SK-N-SH treated with all-trans-retinoic acid at 6 μM for 48 hours (cell line): ENCODE results near the gene PHYHIPL.

Experiments used
- ATAC-seq: fragments of 200-7000 bp; cut with Tn5 transposase; 3 replicates; pipeline ENCODE4 v1.9.1; 2020; ENCODE audit warnings: mild to moderate bottlenecking, moderate library complexity
- ARNTL ChIP-seq: fragments of 450-650 bp; formaldehyde crosslinking; IDR thresholded peaks from 2 replicates; pipeline ENCODE4 v1.5.0; 2020; ENCODE audit warnings: low read depth, mild to moderate bottlenecking, moderate library complexity, borderline replicate concordance
- BACH2 ChIP-seq: fragments of 250-450 bp; sonication (Bioruptor Pico); IDR thresholded peaks from 2 replicates; pipeline ENCODE4 v1.9.0; 2021; ENCODE audit warnings: mild to moderate bottlenecking, borderline replicate concordance
- CREB5 ChIP-seq: fragments of 250-450 bp; sonication (Bioruptor Pico); IDR thresholded peaks from 2 replicates; pipeline ENCODE4 v1.5.1; 2020; ENCODE audit warnings: low read depth, mild to moderate bottlenecking, moderate library complexity
- CSDC2 ChIP-seq: fragments of 250-450 bp; sonication (Bioruptor Pico); IDR thresholded peaks from 2 replicates; pipeline ENCODE4 v1.5.0; 2020; ENCODE audit warnings: mild to moderate bottlenecking, moderate library complexity
- CSRNP3 ChIP-seq: fragments of 250-450 bp; sonication (Bioruptor Pico); IDR thresholded peaks from 2 replicates; pipeline ENCODE4 v1.5.1; 2021; ENCODE audit warnings: mild to moderate bottlenecking, moderate library complexity
- ESRRG ChIP-seq: fragments of 250-450 bp; sonication (Bioruptor Pico); IDR thresholded peaks from 2 replicates; pipeline ENCODE4 v1.6.1; 2021; ENCODE audit warnings: mild to moderate bottlenecking
- GLIS3 ChIP-seq: fragments of 250-450 bp; sonication (Bioruptor Pico); IDR thresholded peaks from 2 replicates; pipeline ENCODE4 v1.5.0; 2020; ENCODE audit warnings: mild to moderate bottlenecking, moderate library complexity
- ISL1 ChIP-seq: fragments of 250-450 bp; sonication (Bioruptor Pico); IDR thresholded peaks from 2 replicates; pipeline ENCODE4 v2.1.2; 2022; ENCODE audit warnings: mild to moderate bottlenecking, moderate library complexity
- OSR1 ChIP-seq: fragments of 250-450 bp; sonication (Bioruptor Pico); IDR thresholded peaks from 2 replicates; pipeline ENCODE4 v1.8.0; 2022; ENCODE audit warnings: moderate library complexity, mild to moderate bottlenecking, inconsistent platforms
- PATZ1 ChIP-seq: fragments of 250-450 bp; sonication (Bioruptor Pico); IDR thresholded peaks from 2 replicates; pipeline ENCODE4 v1.8.0; 2020; ENCODE audit warnings: mild to moderate bottlenecking, moderate library complexity, borderline replicate concordance
- POU6F1 ChIP-seq: fragments of 250-450 bp; sonication (Bioruptor Pico); IDR thresholded peaks from 2 replicates; pipeline ENCODE4 v1.8.0; 2021; ENCODE audit warnings: low read depth, mild to moderate bottlenecking, moderate library complexity, borderline replicate concordance
- PPARA ChIP-seq: fragments of 250-450 bp; sonication (Bioruptor Pico); IDR thresholded peaks from 2 replicates; pipeline ENCODE4 v1.5.0; 2020; ENCODE audit warnings: mild to moderate bottlenecking, borderline replicate concordance
- RARB ChIP-seq: fragments of 250-450 bp; sonication (Bioruptor Pico); IDR thresholded peaks from 2 replicates; pipeline ENCODE4 v1.8.0; 2021; ENCODE audit warnings: mild to moderate bottlenecking, moderate library complexity
- SNAI2 ChIP-seq: fragments of 250-450 bp; sonication (Bioruptor Pico); IDR thresholded peaks from 2 replicates; pipeline ENCODE4 v1.5.0; 2020; ENCODE audit warnings: mild to moderate bottlenecking, moderate library complexity
- TCF4 ChIP-seq: fragments of 250-450 bp; sonication (Bioruptor Pico); IDR thresholded peaks from 2 replicates; pipeline ENCODE4 v1.8.0; 2021; ENCODE audit warnings: mild to moderate bottlenecking, moderate library complexity, borderline replicate concordance
- TOX ChIP-seq: fragments of 250-450 bp; sonication (Bioruptor Pico); IDR thresholded peaks from 2 replicates; pipeline ENCODE4 v1.8.0; 2021; ENCODE audit warnings: mild to moderate bottlenecking, moderate library complexity, borderline replicate concordance
- ZC3H10 ChIP-seq: fragments of 250-450 bp; sonication (Bioruptor Pico); IDR thresholded peaks from 2 replicates; pipeline ENCODE4 v1.5.1; 2021; ENCODE audit warnings: mild to moderate bottlenecking, moderate library complexity
- ZFP3 ChIP-seq: fragments of 250-450 bp; sonication (Bioruptor Pico); IDR thresholded peaks from 2 replicates; pipeline ENCODE4 v1.5.0; 2020; ENCODE audit warnings: mild to moderate bottlenecking, moderate library complexity
- ZFP30 ChIP-seq: fragments of 450-650 bp; formaldehyde crosslinking; IDR thresholded peaks from 2 replicates; pipeline ENCODE4 v1.5.0; 2022; ENCODE audit warnings: mild to moderate bottlenecking, moderate library complexity
- ZNF565 ChIP-seq: fragments of 450-650 bp; formaldehyde crosslinking; conservative IDR thresholded peaks from 2 replicates; pipeline ENCODE4 v1.5.0; 2020; ENCODE audit warnings: low read depth, mild to moderate bottlenecking, moderate library complexity
- ZNF70 ChIP-seq: fragments of 450-650 bp; formaldehyde crosslinking; IDR thresholded peaks from 2 replicates; pipeline ENCODE4 v1.5.0; 2020; ENCODE audit warnings: mild to moderate bottlenecking, moderate library complexity
- ZNF8 ChIP-seq: fragments of 450-650 bp; formaldehyde crosslinking; IDR thresholded peaks from 2 replicates; pipeline ENCODE4 v1.5.0; 2020; ENCODE audit warnings: mild to moderate bottlenecking, moderate library complexity

The PHYHIPL gene

GRCh38 chr10:59255463-59255862 lies 79.0 kb downstream of the PHYHIPL start:
- no peak for TF ChIP-seq TCF4
- no peak for TF ChIP-seq ZFP3 (CRISPR knock-in tag)
- ATAC-seq: no peak

GRCh38 chr10:59257224-59257623 lies 80.8 kb downstream of the PHYHIPL start:
- ATAC-seq: no peak
- no peak for TF ChIP-seq ZC3H10 (CRISPR knock-in tag)
- TF ChIP-seq BACH2 (CRISPR knock-in tag): no peak
- no peak for TF ChIP-seq PPARA (CRISPR knock-in tag)
- no peak for TF ChIP-seq ISL1
- no peak for TF ChIP-seq ARNTL (CRISPR knock-in tag)
- no peak for TF ChIP-seq CREB5 (CRISPR knock-in tag)
- no peak for TF ChIP-seq ZNF8
- no peak for TF ChIP-seq PATZ1 (CRISPR knock-in tag)
- TF ChIP-seq CSDC2 (CRISPR knock-in tag): no peak
- no peak for TF ChIP-seq TOX

GRCh38 chr10:59258890-59259289 lies 82.4 kb downstream of the PHYHIPL start:
- ATAC-seq: no peak
- TF ChIP-seq TOX: no peak
- TF ChIP-seq TCF4: no peak
- TF ChIP-seq OSR1 (CRISPR knock-in tag): no peak
- no peak for TF ChIP-seq BACH2 (CRISPR knock-in tag)
- TF ChIP-seq SNAI2: no peak
- TF ChIP-seq CSRNP3: no peak
- TF ChIP-seq ZNF8: no peak
- no peak for TF ChIP-seq ZFP30 (CRISPR knock-in tag)
- no peak for TF ChIP-seq ESRRG (CRISPR knock-in tag)
- no peak for TF ChIP-seq ZC3H10 (CRISPR knock-in tag)
- TF ChIP-seq PPARA (CRISPR knock-in tag): no peak
- TF ChIP-seq ZNF565 (CRISPR knock-in tag): no peak
- TF ChIP-seq PATZ1 (CRISPR knock-in tag): no peak
- TF ChIP-seq POU6F1 (CRISPR knock-in tag): no peak
- TF ChIP-seq ZNF70: no peak
- TF ChIP-seq GLIS3 (CRISPR knock-in tag): no peak
- no peak for TF ChIP-seq CSDC2 (CRISPR knock-in tag)
- TF ChIP-seq ISL1: no peak
- TF ChIP-seq ARNTL (CRISPR knock-in tag): no peak

- ATAC-seq: no peak
- TF ChIP-seq BACH2 (CRISPR knock-in tag): no peak
- no peak for TF ChIP-seq CREB5 (CRISPR knock-in tag)
- TF ChIP-seq PPARA (CRISPR knock-in tag): no peak
- no peak for TF ChIP-seq TCF4
- no peak for TF ChIP-seq CSRNP3
- TF ChIP-seq RARB (CRISPR knock-in tag): no peak
- TF ChIP-seq TOX: no peak
- no peak for TF ChIP-seq ESRRG (CRISPR knock-in tag)
- TF ChIP-seq ZNF8: no peak
- TF ChIP-seq PATZ1 (CRISPR knock-in tag): no peak
- no peak for TF ChIP-seq ZC3H10 (CRISPR knock-in tag)
These were observed 88.7 kb downstream of the PHYHIPL start for GRCh38 chr10:59265141-59265540.
